K562 (cell line): Measurements from ENCODE around the gene VPS26A. TPM values are rescaled to one million over a fixed set of nuclear protein-coding genes. Genes with fewer than 3 reads are reported as not detected.

Experiments used
- ATAC-seq: fragments of 200-7000 bp; cut with Tn5 transposase; 3 replicates; pipeline ENCODE4 v1.9.1; 2020; ENCODE audit warnings: moderate library complexity
- BruUV-seq: library from RNA; stranded (reverse); fragments of 400-500 nt; replicated peaks from 2 replicates; lab custom pipeline; 2021; lab: Mats Ljungman, UMichigan
- CTCF ChIA-PET: fragments of 300-600 bp; formaldehyde crosslinking; extraction: SDS; loops from one replicate; lab custom pipeline; 2021; ENCODE audit warnings: low intra/inter-chr PET ratio; lab: Yijun Ruan, JAX
- POLR2A ChIA-PET: fragments of 300-600, 350-650 bp; sonication (Branson Sonifier 250); formaldehyde crosslinking; extraction: SDS; loops from one replicate; lab custom pipeline; 2021; ENCODE audit warnings: antibody characterized with exemption, inconsistent platforms; lab: Yijun Ruan, JAX
- DNase-seq, 4 experiments: peaks; one replicate each; pipeline versions ENCODE4 v3.0.0 to v3.0.0-alpha.2; 2011 to 2018; ENCODE audit warnings: low spot score in 3 of 4, mixed read lengths in 3 of 4; ENCODE audit errors: extremely low read depth in 1 of 4
- FAIRE-seq: peaks from 2 replicates; lab custom pipeline; 2011; peaks lifted over from hg19 to GRCh38; lab: Jason Lieb, UNC
- H2AFZ ChIP-seq: 2 replicates; pipeline ENCODE4 v1.6.0; 2011; ENCODE audit warnings: low read depth, low read length, control low read depth, inconsistent platforms
- H3K27ac ChIP-seq: fragments of 200-600 bp; 3 replicates; pipeline ENCODE4 v1.8.0; 2011; ENCODE audit warnings: low read depth, mild to moderate bottlenecking, control low read depth, inconsistent platforms, low read length, moderate library complexity, mixed read lengths; ENCODE audit errors: extremely low read depth
- H3K27me3 ChIP-seq, 2 experiments: fragments of 300-600 bp in 1 of 2; 2 replicates in 1 of 2; 3 replicates in 1 of 2; pipeline versions ENCODE4 v1.6.0 to v1.8.0; 2011; ENCODE audit warnings: inconsistent platforms in 2 of 2, low read length in 2 of 2, mild to moderate bottlenecking in 1 of 2, mixed read lengths in 1 of 2, moderate library complexity in 1 of 2; ENCODE audit not compliant: control insufficient read depth in 2 of 2, insufficient read depth in 2 of 2
- H3K36me3 ChIP-seq: fragments of 300-600 bp; 3 replicates; pipeline ENCODE4 v1.8.0; 2011; ENCODE audit warnings: mild to moderate bottlenecking, low read length, inconsistent platforms; ENCODE audit not compliant: control insufficient read depth, insufficient read depth
- H3K4me1 ChIP-seq, 2 experiments: fragments of 200-600 bp in 1 of 2; replicated peaks in 1 of 2; 2 replicates in 1 of 2; 3 replicates in 1 of 2; pipeline versions ENCODE4 v1.5.1 to v1.8.0; 2011; ENCODE audit warnings: inconsistent platforms in 2 of 2, low read length in 2 of 2, mild to moderate bottlenecking in 1 of 2, mixed read lengths in 1 of 2, moderate library complexity in 1 of 2; ENCODE audit not compliant: control insufficient read depth in 2 of 2, insufficient read depth in 2 of 2
- H3K4me2 ChIP-seq: 2 replicates; pipeline ENCODE4 v1.6.1; 2011; ENCODE audit warnings: low read length, control low read depth, inconsistent platforms, mixed read lengths; ENCODE audit not compliant: insufficient read depth
- H3K4me3 ChIP-seq: fragments of 200-600 bp; sonication (generic), shearing (Covaris generic); 2 replicates; pipeline ENCODE4 v1.5.1; 2016; ENCODE audit warnings: control low read depth, inconsistent platforms
- H3K79me2 ChIP-seq: fragments of 200-600 bp; 3 replicates; pipeline ENCODE4 v1.8.0; 2011; ENCODE audit warnings: low read length, inconsistent platforms; ENCODE audit not compliant: control insufficient read depth, insufficient read depth
- H3K9ac ChIP-seq, 2 experiments: 2 replicates each; pipeline versions ENCODE4 v1.6.0 to v1.6.1; 2011; ENCODE audit warnings: low read depth in 2 of 2, low read length in 2 of 2, control low read depth in 1 of 2, inconsistent platforms in 1 of 2, mild to moderate bottlenecking in 1 of 2, mixed read lengths in 1 of 2; ENCODE audit not compliant: insufficient read depth in 1 of 2
- H3K9me1 ChIP-seq: one replicate; pipeline ENCODE4 v1.6.0; 2011; ENCODE audit warnings: inconsistent platforms, mild to moderate bottlenecking, low read length, moderate library complexity; ENCODE audit not compliant: control insufficient read depth, insufficient read depth
- H3K9me3 ChIP-seq: replicated peaks from 2 replicates; pipeline ENCODE4 v1.5.1; 2011; ENCODE audit warnings: low read depth, low read length, inconsistent platforms; ENCODE audit not compliant: control insufficient read depth, insufficient read depth
- H4K20me1 ChIP-seq: replicated peaks from 2 replicates; pipeline ENCODE4 v1.6.1; 2011; ENCODE audit warnings: low read length, inconsistent platforms, mixed read lengths; ENCODE audit not compliant: control insufficient read depth, insufficient read depth
- CBX8 ChIP-seq: fragments of 200-600 bp; sonication (generic); IDR thresholded peaks from 2 replicates; pipeline ENCODE4 v1.6.1; 2012; ENCODE audit warnings: borderline replicate concordance, mixed run types, low read depth, mild to moderate bottlenecking, moderate library complexity, mixed read lengths, low read length, control low read depth, inconsistent platforms; ENCODE audit not compliant: poor library complexity, severe bottlenecking; ENCODE audit errors: extremely low read depth
- FOXK2 ChIP-seq, 2 experiments: fragments of 450-650 bp; IDR thresholded peaks in 1 of 2; conservative IDR thresholded peaks in 1 of 2; 2 replicates each; pipeline ENCODE4 v1.6.1; 2016; ENCODE audit warnings: low read depth in 2 of 2, mild to moderate bottlenecking in 1 of 2
- HLTF ChIP-seq: fragments of 450-650 bp; IDR thresholded peaks from 2 replicates; pipeline ENCODE4 v1.6.1; 2016
- HMG20B ChIP-seq: fragments of 250-450 bp; sonication (Bioruptor Pico); IDR thresholded peaks from 2 replicates; pipeline ENCODE4 v1.5.0; 2021; ENCODE audit warnings: mild to moderate bottlenecking
- NFE2L1 ChIP-seq: fragments of 450-650 bp; IDR thresholded peaks from 2 replicates; pipeline ENCODE4 v1.6.1; 2016; ENCODE audit warnings: missing genetic modification characterization, low read depth, mild to moderate bottlenecking, missing compliant biosample characterization, moderate library complexity, borderline replicate concordance
- RUNX1 ChIP-seq: sonication (generic); IDR thresholded peaks from 2 replicates; pipeline ENCODE4 v1.6.1; 2016; ENCODE audit warnings: antibody characterized with exemption, low read depth
- WGBS: fragments of 100-300 bp; shearing (Covaris generic); methylation state at CpG from one replicate; pipeline ENCODE4 v1.1.6; 2016; ENCODE audit warnings: low coverage, mixed read lengths; ENCODE audit not compliant: insufficient coverage; ENCODE audit errors: missing lambda C conversion rate; 5-methylcytosine and 5-hydroxymethylcytosine counted together
- in situ Hi-C: fragments of 300-500 bp; cut with MboI; formaldehyde crosslinking; loops from 4 replicates; pipeline ENCODE4 v1.15.0; 2018; ENCODE audit warnings: inconsistent platforms, mixed read lengths
- intact Hi-C: fragments of 100-400 bp; cut with micrococcal nuclease; formaldehyde crosslinking; loops from 2 replicates; pipeline ENCODE4 v1.14.2; 2022
- polyA plus RNA-seq, 8 experiments: library from polyadenylated mRNA; depleted of rRNA in 4 of 8; stranded (reverse) in 5 of 8; unstranded in 3 of 8; fragments of >200 nt; fragmentation: Nextera tagmentation in 2 of 8; fragmentation: Illumina TruSeq in 1 of 8; extraction: Ambion mirVana in 2 of 8; extraction: Trizol in 1 of 8; gene quantifications; 2 replicates each; pipeline versions ENCODE4 v1.2.1 to v1.2.3, GENCODE V29; 2011 to 2014; ENCODE audit warnings: inconsistent platforms in 1 of 8, missing spikeins in 1 of 8
- small RNA-seq: library from RNA; depleted of rRNA; stranded (forward); fragments of <200 nt; gene quantifications from one replicate; pipeline ENCODE3, GENCODE V24; 2014
- total RNA-seq, 7 experiments: library from RNA; depleted of rRNA in 6 of 7; stranded (reverse); fragments of >200 nt in 6 of 7; fragmentation: Illumina TruSeq in 2 of 7; extraction: Trizol in 2 of 7; gene quantifications; 2 replicates each; pipeline versions ENCODE4 v1.2.1 to v1.2.3, GENCODE V29; 2011 to 2021; ENCODE audit warnings: low replicate concordance in 1 of 7

The VPS26A gene
- total and polyA plus RNA-seq, 9 of the 15 experiments (the other 6 are each of a cell fraction or from before 2014, with no cell fraction given) = 47.1 to 137 (median 69.3) TPM

GRCh38 chr10:69220507-69220906 lies 96.5 kb downstream of the VPS26A start:
- DNase-seq = no peak
- no peak for ATAC-seq
- no peaks in the 10 kb centered on the region for H3K9me1 ChIP-seq
- H3K4me1 ChIP-seq = peaks cover 9 to 42% of the 10 kb centered on the region in 2 experiments; a peak in 4 of 5 replicates
- H3K9me3 ChIP-seq = no peaks in the 10 kb centered on the region
- no peaks in the 10 kb centered on the region for H3K36me3 ChIP-seq
- TF ChIP-seq NFE2L1 (tag) = no peak
- no peak for TF ChIP-seq HLTF
- no peak for TF ChIP-seq CBX8
- no peak for TF ChIP-seq HMG20B
- TF ChIP-seq RUNX1 = no peak
- no peak for TF ChIP-seq FOXK2 (conservative IDR thresholded peaks at IDR 0.05 in 1 of 2, IDR thresholded peaks at IDR 0.05 in 1 of 2; ENCODE audit: low read depth in 2 of 2)
- BruUV-seq = no TSS peak
- FAIRE-seq = no peak
- intact Hi-C loops = loop anchor here (5.0 kb wide), 1 partner anchor 233 kb away; the partner anchor contains the start of gene KIFBP
- H3K27ac ChIP-seq = no peak overlapping the region
- no peak overlapping the region for H3K4me3 ChIP-seq
- no peaks in the 10 kb centered on the region for H3K27me3 ChIP-seq
- H3K4me2 ChIP-seq = no peak overlapping the region
- ChIA-PET POLR2A (interaction anchor here (0.6 to 0.7 kb wide), 3 partner anchors 9 to 112 kb away, joined by 3 to 5 read pairs (median 3); no protein-coding TSS in a partner anchor), CTCF (no interaction called here)
- in situ Hi-C loops = no loop called here
- no peaks in the 10 kb centered on the region for H3K79me2 ChIP-seq
- no peak overlapping the region for H3K9ac ChIP-seq
- no peak overlapping the region for H2AFZ ChIP-seq
- no peaks in the 10 kb centered on the region for H4K20me1 ChIP-seq
- 66% methylated on average over 9 of the region's 9 CpGs for WGBS

Small RNA genes lying within 50 kb of the gene (small RNA-seq; reads per million reads assigned to genes)
- not detected for gene RF00017

Other genes starting within 250 kb of the VPS26A start
- gene DDX50, start 222.9 kb upstream of the VPS26A start, total RNA-seq (2014; rRNA removed) = 48.0 and 50.0 TPM in 2 replicates
- 86.8 and 98.5 TPM in 2 replicates for gene DDX50, start 222.9 kb upstream of the VPS26A start, total RNA-seq (2014; rRNA removed; fragmentation: Illumina TruSeq; extraction: Trizol)
- gene DDX50, start 222.9 kb upstream of the VPS26A start, total RNA-seq (2015; rRNA removed; fragmentation: Illumina TruSeq; extraction: Trizol) = 67.7 and 72.0 TPM in 2 replicates
- 52.8 and 54.4 TPM in 2 replicates for gene DDX50, start 222.9 kb upstream of the VPS26A start, total RNA-seq (2021)
- 58.8 and 79.3 TPM in 2 replicates for gene DDX50, start 222.9 kb upstream of the VPS26A start, polyA plus RNA-seq (2011; rRNA removed)
- 62.1 and 72.9 TPM in 2 replicates for gene DDX50, start 222.9 kb upstream of the VPS26A start, polyA plus RNA-seq (2014; fragmentation: Illumina TruSeq; extraction: Trizol)
- 10 to 100 TPM; 36.7 to 57.4 TPM for gene DDX50, start 222.9 kb upstream of the VPS26A start, polyA plus RNA-seq (2014; fragmentation: Nextera tagmentation; extraction: Ambion mirVana)
- 41.9 and 53.0 TPM in 2 replicates for gene DDX50, start 222.9 kb upstream of the VPS26A start, polyA plus RNA-seq (2014; rRNA removed)
- gene DDX21, start 168.0 kb upstream of the VPS26A start, total RNA-seq (2014; rRNA removed) = 278 and 289 TPM in 2 replicates
- 320 and 383 TPM in 2 replicates for gene DDX21, start 168.0 kb upstream of the VPS26A start, total RNA-seq (2014; rRNA removed; fragmentation: Illumina TruSeq; extraction: Trizol)
- 278 and 305 TPM in 2 replicates for gene DDX21, start 168.0 kb upstream of the VPS26A start, total RNA-seq (2015; rRNA removed; fragmentation: Illumina TruSeq; extraction: Trizol)
- 250 and 281 TPM in 2 replicates for gene DDX21, start 168.0 kb upstream of the VPS26A start, total RNA-seq (2021)
- gene DDX21, start 168.0 kb upstream of the VPS26A start, polyA plus RNA-seq (2011; rRNA removed) = 160 and 257 TPM in 2 replicates
- gene DDX21, start 168.0 kb upstream of the VPS26A start, polyA plus RNA-seq (2014; fragmentation: Illumina TruSeq; extraction: Trizol) = 317 and 365 TPM in 2 replicates
- 100 to 1,000 TPM; 143 to 156 TPM for gene DDX21, start 168.0 kb upstream of the VPS26A start, polyA plus RNA-seq (2014; fragmentation: Nextera tagmentation; extraction: Ambion mirVana)
- gene DDX21, start 168.0 kb upstream of the VPS26A start, polyA plus RNA-seq (2014; rRNA removed) = 237 and 254 TPM in 2 replicates
- 13.8 and 17.3 TPM in 2 replicates for gene KIFBP, start 135.4 kb upstream of the VPS26A start, total RNA-seq (2014; rRNA removed)
- gene KIFBP, start 135.4 kb upstream of the VPS26A start, total RNA-seq (2014; rRNA removed; fragmentation: Illumina TruSeq; extraction: Trizol) = 18.8 and 20.1 TPM in 2 replicates
- gene KIFBP, start 135.4 kb upstream of the VPS26A start, total RNA-seq (2015; rRNA removed; fragmentation: Illumina TruSeq; extraction: Trizol) = 18.7 and 19.7 TPM in 2 replicates
- gene KIFBP, start 135.4 kb upstream of the VPS26A start, total RNA-seq (2021) = 13.8 and 14.8 TPM in 2 replicates
- gene KIFBP, start 135.4 kb upstream of the VPS26A start, polyA plus RNA-seq (2011; rRNA removed) = 17.0 and 22.1 TPM in 2 replicates
- gene KIFBP, start 135.4 kb upstream of the VPS26A start, polyA plus RNA-seq (2014; fragmentation: Illumina TruSeq; extraction: Trizol) = 19.9 and 23.2 TPM in 2 replicates
- gene KIFBP, start 135.4 kb upstream of the VPS26A start, polyA plus RNA-seq (2014; fragmentation: Nextera tagmentation; extraction: Ambion mirVana) = 1 to 10 TPM; 5.6 to 8.8 TPM
- 13.9 TPM in 2 replicates for gene KIFBP, start 135.4 kb upstream of the VPS26A start, polyA plus RNA-seq (2014; rRNA removed)
- 147 and 180 TPM in 2 replicates for gene SRGN, start 36.1 kb upstream of the VPS26A start, total RNA-seq (2014; rRNA removed)
- 256 and 289 TPM in 2 replicates for gene SRGN, start 36.1 kb upstream of the VPS26A start, total RNA-seq (2014; rRNA removed; fragmentation: Illumina TruSeq; extraction: Trizol)
- 149 and 165 TPM in 2 replicates for gene SRGN, start 36.1 kb upstream of the VPS26A start, total RNA-seq (2015; rRNA removed; fragmentation: Illumina TruSeq; extraction: Trizol)
- 173 and 193 TPM in 2 replicates for gene SRGN, start 36.1 kb upstream of the VPS26A start, total RNA-seq (2021)
- 124 and 136 TPM in 2 replicates for gene SRGN, start 36.1 kb upstream of the VPS26A start, polyA plus RNA-seq (2011; rRNA removed)
- 259 and 284 TPM in 2 replicates for gene SRGN, start 36.1 kb upstream of the VPS26A start, polyA plus RNA-seq (2014; fragmentation: Illumina TruSeq; extraction: Trizol)
- gene SRGN, start 36.1 kb upstream of the VPS26A start, polyA plus RNA-seq (2014; fragmentation: Nextera tagmentation; extraction: Ambion mirVana) = 100 to 1,000 TPM; 275 to 304 TPM
- gene SRGN, start 36.1 kb upstream of the VPS26A start, polyA plus RNA-seq (2014; rRNA removed) = 169 and 189 TPM in 2 replicates
- 69.9 and 81.4 TPM in 2 replicates for gene SUPV3L1, start 56.1 kb downstream of the VPS26A start, total RNA-seq (2014; rRNA removed)
- gene SUPV3L1, start 56.1 kb downstream of the VPS26A start, total RNA-seq (2014; rRNA removed; fragmentation: Illumina TruSeq; extraction: Trizol) = 97.2 and 109 TPM in 2 replicates
- 84.7 and 85.0 TPM in 2 replicates for gene SUPV3L1, start 56.1 kb downstream of the VPS26A start, total RNA-seq (2015; rRNA removed; fragmentation: Illumina TruSeq; extraction: Trizol)
- 92.6 and 103 TPM in 2 replicates for gene SUPV3L1, start 56.1 kb downstream of the VPS26A start, total RNA-seq (2021)
- 83.3 and 94.8 TPM in 2 replicates for gene SUPV3L1, start 56.1 kb downstream of the VPS26A start, polyA plus RNA-seq (2011; rRNA removed)
- 116 and 156 TPM in 2 replicates for gene SUPV3L1, start 56.1 kb downstream of the VPS26A start, polyA plus RNA-seq (2014; fragmentation: Illumina TruSeq; extraction: Trizol)
- 10 to 100 TPM; 45.2 to 66.1 TPM for gene SUPV3L1, start 56.1 kb downstream of the VPS26A start, polyA plus RNA-seq (2014; fragmentation: Nextera tagmentation; extraction: Ambion mirVana)
- gene SUPV3L1, start 56.1 kb downstream of the VPS26A start, polyA plus RNA-seq (2014; rRNA removed) = 93.3 and 106 TPM in 2 replicates
- gene HKDC1, start 96.2 kb downstream of the VPS26A start, total RNA-seq (2014; rRNA removed) = 0.12 TPM in 1 of 2 replicates, not detected in the other
- 0.19 and 0.22 TPM in 2 replicates for gene HKDC1, start 96.2 kb downstream of the VPS26A start, total RNA-seq (2014; rRNA removed; fragmentation: Illumina TruSeq; extraction: Trizol)
- gene HKDC1, start 96.2 kb downstream of the VPS26A start, total RNA-seq (2015; rRNA removed; fragmentation: Illumina TruSeq; extraction: Trizol) = 0.08 TPM in 1 of 2 replicates, not detected in the other
- gene HKDC1, start 96.2 kb downstream of the VPS26A start, total RNA-seq (2021) = 0.04 TPM in 1 of 2 replicates, not detected in the other
- gene HKDC1, start 96.2 kb downstream of the VPS26A start, polyA plus RNA-seq (2011; rRNA removed) = 0.07 TPM in 1 of 2 replicates, not detected in the other
- gene HKDC1, start 96.2 kb downstream of the VPS26A start, polyA plus RNA-seq (2014; fragmentation: Illumina TruSeq; extraction: Trizol) = 0.28 TPM in 1 of 2 replicates, not detected in the other
- gene HKDC1, start 96.2 kb downstream of the VPS26A start, polyA plus RNA-seq (2014; fragmentation: Nextera tagmentation; extraction: Ambion mirVana) = not detected
- 0.15 and 0.53 TPM in 2 replicates for gene HKDC1, start 96.2 kb downstream of the VPS26A start, polyA plus RNA-seq (2014; rRNA removed)
- 309 and 365 TPM in 2 replicates for gene HK1, start 154.3 kb downstream of the VPS26A start, total RNA-seq (2014; rRNA removed)
- 193 and 203 TPM in 2 replicates for gene HK1, start 154.3 kb downstream of the VPS26A start, total RNA-seq (2014; rRNA removed; fragmentation: Illumina TruSeq; extraction: Trizol)
- gene HK1, start 154.3 kb downstream of the VPS26A start, total RNA-seq (2015; rRNA removed; fragmentation: Illumina TruSeq; extraction: Trizol) = 186 and 188 TPM in 2 replicates
- 369 and 422 TPM in 2 replicates for gene HK1, start 154.3 kb downstream of the VPS26A start, total RNA-seq (2021)
- gene HK1, start 154.3 kb downstream of the VPS26A start, polyA plus RNA-seq (2011; rRNA removed) = 133 and 176 TPM in 2 replicates
- 423 and 444 TPM in 2 replicates for gene HK1, start 154.3 kb downstream of the VPS26A start, polyA plus RNA-seq (2014; fragmentation: Illumina TruSeq; extraction: Trizol)
- gene HK1, start 154.3 kb downstream of the VPS26A start, polyA plus RNA-seq (2014; fragmentation: Nextera tagmentation; extraction: Ambion mirVana) = 10 to 100 TPM; 29.2 to 34.6 TPM
- gene HK1, start 154.3 kb downstream of the VPS26A start, polyA plus RNA-seq (2014; rRNA removed) = 239 and 256 TPM in 2 replicates